Measurements from ENCODE around the gene LRRN4CL.
"Not testable (repeated sequence)": the region's sequence is repeated elsewhere in the genome, so short reads cannot be mapped to it uniquely, and the experiment has no call there.

LRRN4CL gene

GRCh38 chr11:62650283-62650682, 39.0 kb downstream of the LRRN4CL start:
- H3K9ac ChIP-seq (ENCODE audit: low read length); H3K4me3 ChIP-seq (ENCODE audit: low read length); H3K27me3 ChIP-seq (ENCODE audit: control insufficient read depth, insufficient read depth, low read length); H3K27ac ChIP-seq (ENCODE audit: low read length); H3K4me1 ChIP-seq (ENCODE audit: control insufficient read depth, low read depth, low read length); H3K9me3 ChIP-seq (ENCODE audit: control insufficient read depth, low read depth, low read length): not testable (repeated sequence)
- H3K36me3 ChIP-seq (ENCODE audit: control insufficient read depth, low read depth, low read length) = peaks cover 22% of the 10 kb centered on the region

- Histone ChIP-seq H3K36me3 (ENCODE audit: control insufficient read depth, low read depth, low read length) (peaks cover 22% of the 10 kb centered on the region), H3K4me3 (ENCODE audit: low read length) (no peak overlapping the region), H3K27ac (ENCODE audit: low read length) (no peak overlapping the region), H3K9ac (ENCODE audit: low read length) (no peak overlapping the region), H3K9me3 (ENCODE audit: control insufficient read depth, low read depth, low read length) (no peaks in the 10 kb centered on the region), H3K27me3 (ENCODE audit: control insufficient read depth, insufficient read depth, low read length) (no peaks in the 10 kb centered on the region), H3K4me1 (ENCODE audit: control insufficient read depth, low read depth, low read length) (no peaks in the 10 kb centered on the region)
These were observed 39.8 kb downstream of the LRRN4CL start for GRCh38 chr11:62649486-62649885.

- Histone ChIP-seq H3K9me3 (ENCODE audit: control insufficient read depth, low read depth, low read length) (no peaks in the 10 kb centered on the region), H3K4me3 (ENCODE audit: low read length) (no peak overlapping the region), H3K27me3 (ENCODE audit: control insufficient read depth, insufficient read depth, low read length) (no peaks in the 10 kb centered on the region), H3K4me1 (ENCODE audit: control insufficient read depth, low read depth, low read length) (no peaks in the 10 kb centered on the region), H3K36me3 (ENCODE audit: control insufficient read depth, low read depth, low read length) (peaks cover 25% of the 10 kb centered on the region), H3K27ac (ENCODE audit: low read length) (no peak overlapping the region), H3K9ac (ENCODE audit: low read length) (no peak overlapping the region)
These were observed 40.4 kb downstream of the LRRN4CL start for GRCh38 chr11:62648967-62649364.

GRCh38 chr11:62648185-62648966, 41.0 kb downstream of the LRRN4CL start:
- Histone ChIP-seq H3K27ac (ENCODE audit: low read length) (no peak overlapping the region), H3K9ac (ENCODE audit: low read length) (no peak overlapping the region), H3K36me3 (ENCODE audit: control insufficient read depth, low read depth, low read length) (peaks cover 25% of the 10 kb centered on the region), H3K27me3 (ENCODE audit: control insufficient read depth, insufficient read depth, low read length) (no peaks in the 10 kb centered on the region), H3K4me1 (ENCODE audit: control insufficient read depth, low read depth, low read length) (no peaks in the 10 kb centered on the region), H3K4me3 (ENCODE audit: low read length) (no peak overlapping the region), H3K9me3 (ENCODE audit: control insufficient read depth, low read depth, low read length) (no peaks in the 10 kb centered on the region)

DNA sequence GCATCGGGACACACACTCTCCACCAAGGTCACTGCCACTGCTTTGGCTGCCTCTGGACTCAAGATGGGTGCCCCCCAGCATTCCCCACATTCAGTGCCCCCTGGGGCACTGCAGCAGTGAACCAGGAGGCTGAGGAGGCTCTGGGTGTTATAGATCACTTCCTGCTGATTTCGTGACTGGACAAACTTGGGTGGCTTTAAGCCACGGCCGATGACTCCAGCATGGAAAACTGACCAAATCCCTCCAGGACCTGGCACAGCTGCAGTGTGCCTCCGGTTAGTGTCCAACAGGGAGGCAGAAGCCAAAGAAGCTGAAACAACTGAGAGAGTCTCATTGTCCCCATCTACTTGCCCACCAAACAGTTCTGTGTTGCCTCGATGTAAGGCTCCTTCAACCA, 41.7 kb downstream of the LRRN4CL start:
- H3K9me3 ChIP-seq (ENCODE audit: control insufficient read depth, low read depth, low read length) = no peaks in the 10 kb centered on the region
- H3K27ac ChIP-seq (ENCODE audit: low read length) = no peak overlapping the region
- H3K36me3 ChIP-seq (ENCODE audit: control insufficient read depth, low read depth, low read length) = peaks cover 29% of the 10 kb centered on the region
- H3K9ac ChIP-seq (ENCODE audit: low read length) = no peak overlapping the region
- H3K4me3 ChIP-seq (ENCODE audit: low read length) = no peak overlapping the region
- no peaks in the 10 kb centered on the region for H3K27me3 ChIP-seq (ENCODE audit: control insufficient read depth, insufficient read depth, low read length)
- H3K4me1 ChIP-seq (ENCODE audit: control insufficient read depth, low read depth, low read length) = no peaks in the 10 kb centered on the region

DNA sequence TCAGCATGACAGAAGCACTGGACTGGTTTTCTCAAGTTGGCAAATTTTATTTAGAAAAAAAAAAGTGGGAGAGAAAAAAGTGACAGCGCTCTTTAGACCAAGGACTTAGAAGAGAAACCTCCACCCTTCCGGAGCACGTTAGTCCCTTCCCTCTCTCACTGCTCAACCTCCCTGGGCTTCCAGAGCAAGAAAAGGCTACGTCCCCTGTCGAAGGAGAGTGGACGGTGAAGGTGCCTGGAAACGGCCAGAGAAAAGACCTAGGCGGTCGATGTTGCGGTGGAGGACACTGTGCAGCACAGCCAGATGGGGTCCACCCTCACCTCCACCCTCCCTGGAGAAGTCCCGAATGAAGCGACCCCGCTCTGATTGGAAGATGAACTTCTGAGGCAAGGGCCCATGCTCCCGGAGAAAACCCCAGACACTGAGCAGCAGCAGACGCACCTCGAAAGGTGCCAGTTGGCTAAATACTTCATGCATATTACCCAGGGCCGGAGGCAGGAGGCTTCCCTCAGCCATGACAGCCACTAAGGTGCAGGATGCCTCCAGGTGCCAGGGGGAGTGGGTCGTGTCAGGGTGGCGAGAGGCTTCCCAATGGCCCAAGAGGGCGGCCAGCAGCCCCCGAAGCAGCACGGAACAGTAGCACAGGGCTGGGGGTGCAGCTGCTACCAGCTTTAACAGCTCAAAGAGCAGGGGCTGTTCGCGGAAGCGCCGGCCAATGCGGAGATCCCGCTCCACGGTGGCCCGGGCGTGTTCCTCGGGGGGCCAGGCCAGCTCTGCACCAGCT, 42.3 kb downstream of the LRRN4CL start:
- Histone ChIP-seq H3K36me3 (ENCODE audit: control insufficient read depth, low read depth, low read length) (peaks cover 30% of the 10 kb centered on the region), H3K9me3 (ENCODE audit: control insufficient read depth, low read depth, low read length) (no peaks in the 10 kb centered on the region), H3K9ac (ENCODE audit: low read length) (no peak overlapping the region), H3K4me1 (ENCODE audit: control insufficient read depth, low read depth, low read length) (no peaks in the 10 kb centered on the region), H3K27ac (ENCODE audit: low read length) (no peak overlapping the region), H3K4me3 (ENCODE audit: low read length) (no peak overlapping the region), H3K27me3 (ENCODE audit: control insufficient read depth, insufficient read depth, low read length) (no peaks in the 10 kb centered on the region)

DNA sequence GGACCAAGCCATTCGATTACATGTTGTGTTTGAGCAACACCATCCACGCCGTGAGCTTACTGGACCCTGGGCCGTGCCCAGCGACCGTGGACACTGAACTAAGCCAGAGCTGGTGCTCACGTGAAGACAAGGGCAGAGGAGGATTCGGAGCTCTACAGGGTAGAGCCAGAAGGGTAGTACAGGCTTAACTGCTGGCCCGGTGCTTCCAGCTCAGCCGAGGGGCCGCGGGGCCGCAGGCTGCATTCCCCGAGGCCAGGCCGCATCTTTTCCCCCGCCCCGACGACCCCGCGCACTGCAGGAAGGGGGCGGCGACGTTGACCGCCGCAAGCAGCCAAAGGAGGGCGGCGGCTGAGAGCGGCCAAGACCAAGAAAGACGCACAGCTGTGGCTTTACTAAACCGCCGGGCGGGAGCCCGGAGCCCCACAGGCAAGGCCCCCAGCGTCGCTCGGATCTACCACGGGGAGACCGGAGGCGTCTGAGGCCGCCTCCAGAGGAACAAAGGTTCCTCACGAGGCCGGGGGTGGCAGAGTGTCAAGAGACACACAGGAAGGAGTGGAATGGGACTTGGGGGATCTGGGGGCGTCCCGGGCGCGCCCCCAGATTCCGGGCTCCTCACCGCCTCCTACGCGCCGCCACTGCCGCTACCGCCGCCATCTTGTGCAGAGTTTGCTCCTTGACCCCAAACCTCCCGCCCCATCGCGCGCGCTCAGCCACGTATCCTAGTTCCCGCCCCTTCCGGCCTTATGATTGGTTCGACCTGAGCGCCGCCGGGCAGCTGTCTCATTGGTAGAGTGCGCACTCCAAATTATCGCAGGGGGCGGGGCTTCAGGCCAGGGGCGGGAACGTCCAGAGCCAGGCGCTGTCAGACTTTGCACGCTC, 43.1 kb downstream of the LRRN4CL start, which contains the start of gene GANAB:
Gene GANAB (minus strand): TSS at position 668 of the 879 bp plus-strand sequence. CDS start 14 bp downstream, at position 654.
- peak within 1 kb of the TSS; percentile 96 for H3K27ac ChIP-seq (ENCODE audit: low read length)
- no peaks in the 10 kb centered on the region for H3K27me3 ChIP-seq (ENCODE audit: control insufficient read depth, insufficient read depth, low read length)
- H3K9me3 ChIP-seq (ENCODE audit: control insufficient read depth, low read depth, low read length) = no peaks in the 10 kb centered on the region
- H3K4me1 ChIP-seq (ENCODE audit: control insufficient read depth, low read depth, low read length) = no peaks in the 10 kb centered on the region
- H3K36me3 ChIP-seq (ENCODE audit: control insufficient read depth, low read depth, low read length) = peaks cover 30% of the 10 kb centered on the region
- H3K9ac ChIP-seq (ENCODE audit: low read length) = peak within 1 kb of the TSS; percentile 98
- peak within 1 kb of the TSS; percentile 99 for H3K4me3 ChIP-seq (ENCODE audit: low read length)

- peak overlapping the region; percentile 99 for H3K4me3 ChIP-seq (ENCODE audit: low read length)
- H3K36me3 ChIP-seq (ENCODE audit: control insufficient read depth, low read depth, low read length) = peaks cover 30% of the 10 kb centered on the region
- peak overlapping the region; percentile 96 for H3K27ac ChIP-seq (ENCODE audit: low read length)
- no peaks in the 10 kb centered on the region for H3K4me1 ChIP-seq (ENCODE audit: control insufficient read depth, low read depth, low read length)
- peak overlapping the region; percentile 98 for H3K9ac ChIP-seq (ENCODE audit: low read length)
- H3K27me3 ChIP-seq (ENCODE audit: control insufficient read depth, insufficient read depth, low read length) = no peaks in the 10 kb centered on the region
- no peaks in the 10 kb centered on the region for H3K9me3 ChIP-seq (ENCODE audit: control insufficient read depth, low read depth, low read length)
These were observed 43.7 kb downstream of the LRRN4CL start for GRCh38 chr11:62645671-62645945.

DNA sequence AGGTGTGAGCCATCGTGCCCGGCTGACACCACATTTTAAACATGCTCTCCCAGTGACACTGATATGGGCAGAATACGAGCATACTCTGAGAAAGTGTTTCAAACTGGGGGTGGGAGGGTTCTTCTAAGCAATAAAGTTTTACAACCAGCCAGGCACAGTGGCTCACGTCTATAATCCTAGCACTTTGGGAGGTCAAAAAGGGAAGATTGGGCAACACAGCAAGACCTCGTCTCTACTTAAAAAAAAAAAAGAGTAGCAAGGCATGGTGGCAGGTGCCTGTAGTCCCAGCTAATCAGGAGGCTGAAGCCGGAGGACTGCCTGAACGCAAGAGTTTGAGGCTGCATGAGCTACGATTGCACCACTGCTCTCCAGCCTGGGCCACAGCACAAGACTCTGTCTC, 45.1 kb downstream of the LRRN4CL start:
- no peaks in the 10 kb centered on the region for H3K4me1 ChIP-seq (ENCODE audit: control insufficient read depth, low read depth, low read length)
- no peak overlapping the region for H3K4me3 ChIP-seq (ENCODE audit: low read length)
- peaks cover 28% of the 10 kb centered on the region for H3K36me3 ChIP-seq (ENCODE audit: control insufficient read depth, low read depth, low read length)
- no peak overlapping the region for H3K9ac ChIP-seq (ENCODE audit: low read length)
- no peak overlapping the region for H3K27ac ChIP-seq (ENCODE audit: low read length)
- H3K9me3 ChIP-seq (ENCODE audit: control insufficient read depth, low read depth, low read length) = no peaks in the 10 kb centered on the region
- no peaks in the 10 kb centered on the region for H3K27me3 ChIP-seq (ENCODE audit: control insufficient read depth, insufficient read depth, low read length)

All from iPS-18a (cell line).